ENCODE data around the gene POLR3C.

DNA sequence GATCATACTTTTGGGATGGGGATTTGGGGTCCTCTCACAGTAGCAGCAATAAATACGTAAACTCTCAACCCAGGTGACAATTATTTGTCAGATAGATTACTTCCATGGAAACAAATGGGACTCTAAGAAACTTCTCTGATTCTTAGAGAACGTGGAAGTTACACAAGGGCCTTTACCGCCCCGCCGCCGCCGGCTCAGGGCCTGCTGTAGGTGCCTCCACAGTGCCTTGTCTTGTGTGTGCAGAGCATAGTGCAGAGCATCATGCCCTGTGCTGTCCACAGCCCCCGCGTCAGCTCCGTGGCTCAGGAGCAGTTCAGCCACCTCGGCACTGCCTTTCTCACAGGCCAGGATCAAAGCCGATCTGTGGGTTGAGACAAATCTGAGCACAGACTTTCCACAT lies 50.6 kb downstream of the POLR3C start:
- TF ChIP-seq, protein P1, sequence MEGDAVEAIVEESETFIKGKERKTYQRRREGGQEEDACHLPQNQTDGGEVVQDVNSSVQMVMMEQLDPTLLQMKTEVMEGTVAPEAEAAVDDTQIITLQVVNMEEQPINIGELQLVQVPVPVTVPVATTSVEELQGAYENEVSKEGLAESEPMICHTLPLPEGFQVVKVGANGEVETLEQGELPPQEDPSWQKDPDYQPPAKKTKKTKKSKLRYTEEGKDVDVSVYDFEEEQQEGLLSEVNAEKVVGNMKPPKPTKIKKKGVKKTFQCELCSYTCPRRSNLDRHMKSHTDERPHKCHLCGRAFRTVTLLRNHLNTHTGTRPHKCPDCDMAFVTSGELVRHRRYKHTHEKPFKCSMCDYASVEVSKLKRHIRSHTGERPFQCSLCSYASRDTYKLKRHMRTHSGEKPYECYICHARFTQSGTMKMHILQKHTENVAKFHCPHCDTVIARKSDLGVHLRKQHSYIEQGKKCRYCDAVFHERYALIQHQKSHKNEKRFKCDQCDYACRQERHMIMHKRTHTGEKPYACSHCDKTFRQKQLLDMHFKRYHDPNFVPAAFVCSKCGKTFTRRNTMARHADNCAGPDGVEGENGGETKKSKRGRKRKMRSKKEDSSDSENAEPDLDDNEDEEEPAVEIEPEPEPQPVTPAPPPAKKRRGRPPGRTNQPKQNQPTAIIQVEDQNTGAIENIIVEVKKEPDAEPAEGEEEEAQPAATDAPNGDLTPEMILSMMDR (IDR thresholded peaks at IDR 0.05) = no peak
- TF ChIP-seq POLR2A (IDR thresholded peaks at IDR 0.05) = no peak

Data from Peyer's patch (tissue), 4 donors.